GDM1 (cell line): ENCODE measurements around the gene MKS1.
A peak's percentile ranks its signal among the peaks of the same experiment; 100 is the strongest.

Experiments used
- DNase-seq: peaks from one replicate; lab custom pipeline; 2025; lab: John Stamatoyannopoulos, UW

Gene MKS1

GRCh38 chr17:58200024-58200633 lies 18.9 kb downstream of the MKS1 start:
- DNase-seq = peak; percentile 19

- no peak for DNase-seq
Measured at GRCh38 chr17:58196610-58197009, 22.4 kb downstream of the MKS1 start.

- no peak for DNase-seq
Measured at GRCh38 chr17:58195518-58196123, 23.4 kb downstream of the MKS1 start.

GRCh38 chr17:58193641-58194255 lies 25.3 kb downstream of the MKS1 start:
- DNase-seq = no peak

- DNase-seq = no peak
Measured at GRCh38 chr17:58192612-58193011, 26.4 kb downstream of the MKS1 start, which contains the start of gene EPX. Gene EPX, plus strand, starts transcription at chr17:58192726. Its CDS starts 121 bp downstream, at chr17:58192847.

GRCh38 chr17:58191241-58191896 lies 27.7 kb downstream of the MKS1 start:
- DNase-seq = no peak

- DNase-seq = no peak
Measured at GRCh38 chr17:58189436-58190146, 29.5 kb downstream of the MKS1 start.

GRCh38 chr17:58187675-58188074 lies 31.4 kb downstream of the MKS1 start:
- DNase-seq = no peak

- no peak for DNase-seq
Measured at GRCh38 chr17:58187063-58187462, 32.0 kb downstream of the MKS1 start.

- no peak for DNase-seq
Measured at GRCh38 chr17:58186591-58186990, 32.5 kb downstream of the MKS1 start.

GRCh38 chr17:58184986-58185761 lies 33.9 kb downstream of the MKS1 start:
- no peak for DNase-seq

GRCh38 chr17:58184308-58184985 lies 34.6 kb downstream of the MKS1 start:
- peak; percentile 7 for DNase-seq

- DNase-seq = no peak
Measured at GRCh38 chr17:58183514-58183913, 35.5 kb downstream of the MKS1 start.

GRCh38 chr17:58181796-58182195 lies 37.3 kb downstream of the MKS1 start:
- no peak for DNase-seq

GRCh38 chr17:58176200-58176599 lies 42.9 kb downstream of the MKS1 start:
- no peak for DNase-seq

- no peak for DNase-seq
Measured at GRCh38 chr17:58174871-58175270, 44.2 kb downstream of the MKS1 start.

GRCh38 chr17:58172369-58173071 lies 46.5 kb downstream of the MKS1 start:
- peak; percentile 10 for DNase-seq

- no peak for DNase-seq
Measured at GRCh38 chr17:58170622-58171021, 48.4 kb downstream of the MKS1 start.

GRCh38 chr17:58166682-58167081 lies 52.4 kb downstream of the MKS1 start, which contains the start of gene OR4D2:
Gene OR4D2, plus strand, starts transcription at chr17:58166982. Its CDS starts 2,674 bp downstream, at chr17:58169656.
- no peak for DNase-seq

GRCh38 chr17:58165981-58166380 lies 53.1 kb downstream of the MKS1 start:
- no peak for DNase-seq
